ENCODE data around the gene TRAPPC2L. TPM values are rescaled to one million over a fixed set of nuclear protein-coding genes. Genes with fewer than 3 reads are reported as not detected.

Gene TRAPPC2L
- total and polyA plus RNA-seq, 10 of the 15 experiments (the other 5 are each of a cell fraction or from before 2014, with no cell fraction given) = 56.3 to 363 (median 118) TPM

DNA sequence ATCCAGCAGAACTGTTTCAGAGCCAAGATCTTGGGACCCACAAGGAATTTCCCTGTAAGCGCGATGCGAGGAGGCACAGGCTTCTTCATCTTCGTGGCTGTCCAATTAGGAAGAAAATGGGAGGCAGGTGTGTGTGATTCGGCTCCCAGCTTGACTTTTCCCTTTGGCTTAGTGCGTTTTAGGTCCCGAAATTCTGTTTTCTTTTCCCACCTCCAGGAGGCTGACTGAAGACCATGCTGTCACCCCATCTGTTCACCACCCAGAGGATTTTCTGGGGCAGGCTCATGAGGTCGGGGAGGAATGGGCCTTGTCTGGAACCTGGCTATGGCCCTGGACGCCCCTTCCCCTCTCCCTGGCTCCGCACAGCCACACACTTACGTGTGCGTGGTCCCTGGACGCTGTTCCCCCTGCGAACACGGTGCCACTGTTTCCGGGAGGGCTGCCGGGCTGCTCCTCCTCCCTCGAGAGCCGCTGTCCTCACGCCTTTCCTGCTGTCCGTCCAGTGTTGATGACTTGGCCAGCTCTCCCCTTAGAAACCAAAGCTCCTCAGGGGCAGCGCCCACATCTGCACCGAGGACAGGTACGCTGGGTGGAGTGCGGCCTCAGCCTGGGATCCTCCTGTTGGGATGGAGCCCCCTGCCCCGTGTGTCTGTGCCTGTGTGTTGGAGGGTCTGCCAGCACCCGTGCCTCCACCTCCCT, 12.2 kb downstream of the TRAPPC2L start:
- TF ChIP-seq SIN3A (IDR thresholded peaks at IDR 0.05; ENCODE audit: low read depth, low read length) = no peak
- TF ChIP-seq CHD4 (IDR thresholded peaks at IDR 0.05) = no peak
- no peak for TF ChIP-seq KDM1A (IDR thresholded peaks at IDR 0.05; ENCODE audit: borderline replicate concordance)
- H3K9me3 ChIP-seq (replicated peaks; ENCODE audit: control insufficient read depth, insufficient read depth, low read length) = no peaks in the 10 kb centered on the region
- peaks cover 4 to 6% of the 10 kb centered on the region in 2 experiments for H3K27me3 ChIP-seq (replicated peaks in 1 of 2; ENCODE audit: control insufficient read depth in 2 of 2, insufficient read depth in 2 of 2, low read length in 1 of 2)
- H4K20me1 ChIP-seq (ENCODE audit: control insufficient read depth, insufficient read depth) = no peaks in the 10 kb centered on the region
- SMC1A ChIA-PET (ENCODE audit: uncharacterized antibody, unreplicated experiment) = no interaction called here
- no peak overlapping the region for H3K9ac ChIP-seq (ENCODE audit: control insufficient read depth, insufficient read depth, low read length)
- H3K4me1 ChIP-seq (ENCODE audit: control insufficient read depth, insufficient read depth, low read length) = no peaks in the 10 kb centered on the region; the same call in 1 of the 2 replicates
- no peak overlapping the region for H3K4me2 ChIP-seq (ENCODE audit: control insufficient read depth, insufficient read depth)
- H2AFZ ChIP-seq (ENCODE audit: control insufficient read depth, low read depth, low read length) = no peak overlapping the region
- CTCF ChIA-PET = no interaction called here
- POLR2A ChIA-PET = no interaction called here
- no peak overlapping the region for H3K27ac ChIP-seq (ENCODE audit: control insufficient read depth, insufficient read depth)
- H3K4me3 ChIP-seq = no peak overlapping the region
- no peaks in the 10 kb centered on the region for H3K36me3 ChIP-seq (ENCODE audit: control insufficient read depth in 2 of 2, insufficient read depth in 2 of 2, low read length in 1 of 2)
- WGBS (ENCODE audit: insufficient coverage, insufficient replicate concordance, low lambda C conversion rate, missing lambda C conversion rate) = 71% methylated on average over 27 of the region's 27 CpGs
- no peak for FAIRE-seq
- BruUV-seq (replicated peaks) = no TSS peak
- no peaks in the 10 kb centered on the region for H3K79me2 ChIP-seq (ENCODE audit: control insufficient read depth, insufficient read depth, low read length)
- RAD21 ChIA-PET (ENCODE audit: unreplicated experiment) = no interaction called here
- in situ Hi-C loops (cut with MboI) = no loop called here
- ATAC-seq = no peak
- intact Hi-C loops (cut with micrococcal nuclease; ENCODE audit: unreplicated experiment) = no loop called here
- no peak for DNase-seq (ENCODE audit: low read depth, low spot score)

DNA sequence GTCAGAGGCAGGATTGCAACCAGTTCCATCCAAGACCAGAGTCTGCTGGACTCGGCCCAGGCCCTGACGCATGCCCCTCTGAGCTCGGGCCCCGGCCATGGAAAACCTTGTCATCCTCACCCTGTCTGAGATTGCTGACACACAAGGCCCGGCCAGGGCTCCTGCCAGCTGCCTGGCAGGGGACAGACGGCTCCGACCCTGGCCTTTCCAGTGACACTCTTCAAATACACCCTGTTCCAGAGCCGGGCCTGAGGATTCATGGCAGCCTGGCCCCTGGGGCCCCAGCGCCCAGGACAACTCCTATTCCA, 12.7 kb downstream of the TRAPPC2L start:
- Histone ChIP-seq H3K4me3 (no peak overlapping the region), H3K27ac (ENCODE audit: control insufficient read depth, insufficient read depth) (no peak overlapping the region), H3K9ac (ENCODE audit: control insufficient read depth, insufficient read depth, low read length) (no peak overlapping the region), H3K9me3 (replicated peaks; ENCODE audit: control insufficient read depth, insufficient read depth, low read length) (no peaks in the 10 kb centered on the region), H4K20me1 (ENCODE audit: control insufficient read depth, insufficient read depth) (no peaks in the 10 kb centered on the region), H3K4me2 (ENCODE audit: control insufficient read depth, insufficient read depth) (no peak overlapping the region), H2AFZ (ENCODE audit: control insufficient read depth, low read depth, low read length) (no peak overlapping the region), H3K27me3 (replicated peaks in 1 of 2; ENCODE audit: control insufficient read depth in 2 of 2, insufficient read depth in 2 of 2, low read length in 1 of 2) (peaks cover 4 to 6% of the 10 kb centered on the region in 2 experiments), H3K36me3 (ENCODE audit: control insufficient read depth in 2 of 2, insufficient read depth in 2 of 2, low read length in 1 of 2) (no peaks in the 10 kb centered on the region), H3K4me1 (ENCODE audit: control insufficient read depth, insufficient read depth, low read length) (no peaks in the 10 kb centered on the region; the same call in 1 of the 2 replicates), H3K79me2 (ENCODE audit: control insufficient read depth, insufficient read depth, low read length) (no peaks in the 10 kb centered on the region)
- ATAC-seq (no peak), FAIRE-seq (no peak), DNase-seq (ENCODE audit: low read depth, low spot score) (no peak)
- intact Hi-C loops (cut with micrococcal nuclease; ENCODE audit: unreplicated experiment) (no loop called here), in situ Hi-C loops (cut with MboI) (no loop called here)
- no TSS peak for BruUV-seq (replicated peaks)
- SMC1A ChIA-PET (ENCODE audit: uncharacterized antibody, unreplicated experiment) = no interaction called here
- 80% methylated on average over 9 of the region's 9 CpGs for WGBS (ENCODE audit: insufficient coverage, insufficient replicate concordance, low lambda C conversion rate, missing lambda C conversion rate)
- CTCF ChIA-PET = no interaction called here
- POLR2A ChIA-PET = no interaction called here
- RAD21 ChIA-PET (ENCODE audit: unreplicated experiment) = no interaction called here
- TF ChIP-seq HCFC1 (IDR thresholded peaks at IDR 0.05; ENCODE audit: low read length) = no peak
- no peak for TF ChIP-seq YY1 (IDR thresholded peaks at IDR 0.05; ENCODE audit: low read depth, low read length)
- TF ChIP-seq NFYA (IDR thresholded peaks at IDR 0.05; ENCODE audit: borderline replicate concordance, low read depth, low read length) = no peak
- TF ChIP-seq EP300 (IDR thresholded peaks at IDR 0.05; ENCODE audit: borderline replicate concordance in 1 of 2, control insufficient read depth in 1 of 2, low read depth in 2 of 2, low read length in 2 of 2) = no peak
- TF ChIP-seq RAD21 (IDR thresholded peaks at IDR 0.05; ENCODE audit: insufficient read depth, low read depth, low read length) = no peak
- no peak for TF ChIP-seq CHD1 (IDR thresholded peaks at IDR 0.05; ENCODE audit: low read depth, low read length)
- TF ChIP-seq BACH1 (IDR thresholded peaks at IDR 0.05; ENCODE audit: borderline replicate concordance) = no peak
- TF ChIP-seq, protein P1, sequence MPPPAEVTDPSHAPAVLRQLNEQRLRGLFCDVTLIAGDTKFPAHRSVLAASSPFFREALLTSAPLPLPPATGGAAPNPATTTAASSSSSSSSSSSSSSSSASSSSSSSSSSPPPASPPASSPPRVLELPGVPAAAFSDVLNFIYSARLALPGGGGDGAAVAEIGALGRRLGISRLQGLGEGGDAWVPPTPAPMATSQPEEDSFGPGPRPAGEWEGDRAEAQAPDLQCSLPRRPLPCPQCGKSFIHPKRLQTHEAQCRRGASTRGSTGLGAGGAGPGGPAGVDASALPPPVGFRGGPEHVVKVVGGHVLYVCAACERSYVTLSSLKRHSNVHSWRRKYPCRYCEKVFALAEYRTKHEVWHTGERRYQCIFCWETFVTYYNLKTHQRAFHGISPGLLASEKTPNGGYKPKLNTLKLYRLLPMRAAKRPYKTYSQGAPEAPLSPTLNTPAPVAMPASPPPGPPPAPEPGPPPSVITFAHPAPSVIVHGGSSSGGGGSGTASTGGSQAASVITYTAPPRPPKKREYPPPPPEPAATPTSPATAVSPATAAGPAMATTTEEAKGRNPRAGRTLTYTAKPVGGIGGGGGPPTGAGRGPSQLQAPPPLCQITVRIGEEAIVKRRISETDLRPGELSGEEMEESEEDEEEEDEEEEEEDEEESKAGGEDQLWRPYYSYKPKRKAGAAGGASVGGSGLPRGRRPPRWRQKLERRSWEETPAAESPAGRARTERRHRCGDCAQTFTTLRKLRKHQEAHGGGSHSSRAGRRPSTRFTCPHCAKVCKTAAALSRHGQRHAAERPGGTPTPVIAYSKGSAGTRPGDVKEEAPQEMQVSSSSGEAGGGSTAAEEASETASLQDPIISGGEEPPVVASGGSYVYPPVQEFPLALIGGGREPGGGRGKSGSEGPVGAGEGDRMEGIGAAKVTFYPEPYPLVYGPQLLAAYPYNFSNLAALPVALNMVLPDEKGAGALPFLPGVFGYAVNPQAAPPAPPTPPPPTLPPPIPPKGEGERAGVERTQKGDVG (CRISPR knock-in tag; IDR thresholded peaks at IDR 0.05) = no peak
- TF ChIP-seq, protein P2, sequence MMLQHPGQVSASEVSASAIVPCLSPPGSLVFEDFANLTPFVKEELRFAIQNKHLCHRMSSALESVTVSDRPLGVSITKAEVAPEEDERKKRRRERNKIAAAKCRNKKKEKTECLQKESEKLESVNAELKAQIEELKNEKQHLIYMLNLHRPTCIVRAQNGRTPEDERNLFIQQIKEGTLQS (IDR thresholded peaks at IDR 0.05; ENCODE audit: borderline replicate concordance, extremely low read depth, low read depth, low read length) = no peak

All from GM12878 (cell line).